DMS53 (cell line): ENCODE data around the gene DCP1B.
"Not testable (repeated sequence)": the region's sequence is repeated elsewhere in the genome, so short reads cannot be mapped to it uniquely, and the experiment has no call there.

Experiments
- DNase-seq: peaks from one replicate; lab custom pipeline; 2025; lab: John Stamatoyannopoulos, UW

Gene DCP1B

DNA sequence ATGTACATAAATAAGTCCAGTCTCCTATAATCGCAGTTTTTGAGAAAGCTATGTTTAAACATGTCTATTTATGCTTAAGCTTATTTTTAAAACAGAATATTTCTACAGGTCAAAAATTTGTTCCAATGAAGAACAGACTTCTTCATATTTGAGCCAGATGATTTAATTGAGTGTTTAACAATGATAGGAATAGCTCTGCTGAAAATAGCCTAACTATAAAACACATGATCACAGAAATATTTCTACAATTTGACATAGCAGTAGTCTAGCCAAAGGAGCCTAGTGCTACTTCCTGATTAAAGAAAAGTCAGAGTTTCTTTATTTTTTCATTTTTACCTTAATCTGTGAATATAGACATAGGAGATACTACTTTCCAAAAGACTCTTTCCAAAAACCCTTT, 29.4 kb downstream of the DCP1B start:
- no peak for DNase-seq

DNA sequence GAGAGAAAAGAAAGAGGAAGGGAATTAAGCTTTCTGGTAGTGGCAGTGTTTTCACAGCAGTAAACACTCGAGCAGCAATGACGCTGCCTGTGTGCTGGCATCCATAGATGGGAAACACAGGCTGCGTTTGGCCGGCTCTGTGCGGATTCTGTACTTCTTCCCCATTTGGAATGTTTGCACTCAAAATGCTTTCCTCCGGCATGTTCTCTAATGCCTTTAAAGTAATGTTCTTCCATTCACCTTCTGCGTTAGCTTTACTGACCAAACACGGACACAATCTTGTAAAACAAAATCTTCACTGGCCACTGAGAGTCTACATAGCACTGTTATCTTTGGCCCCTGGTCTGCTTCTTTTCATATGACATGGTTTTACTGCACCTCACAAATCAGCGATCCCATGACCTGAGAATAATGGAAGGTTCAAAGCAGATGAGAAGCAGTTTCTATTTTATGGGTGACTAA, 31.4 kb downstream of the DCP1B start:
- no peak for DNase-seq

DNA sequence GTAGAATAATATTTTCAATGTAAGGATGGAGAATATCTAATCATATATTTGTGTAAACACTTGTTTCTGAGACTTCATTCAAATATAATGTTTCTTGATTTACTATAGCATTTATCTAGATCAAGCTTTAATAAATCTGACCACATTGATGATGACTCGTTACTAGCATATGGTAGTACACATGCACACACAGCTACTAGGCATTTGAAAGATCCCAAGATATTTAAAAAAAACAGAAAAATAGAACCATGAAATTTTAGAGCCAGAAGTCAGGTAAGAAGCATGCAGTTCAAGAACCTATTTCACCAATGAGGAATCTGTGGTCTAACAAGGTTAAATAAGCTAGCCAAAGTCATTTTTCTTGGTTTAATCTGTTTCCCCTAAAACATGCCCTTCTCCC, 32.0 kb downstream of the DCP1B start:
- DNase-seq = no peak

DNA sequence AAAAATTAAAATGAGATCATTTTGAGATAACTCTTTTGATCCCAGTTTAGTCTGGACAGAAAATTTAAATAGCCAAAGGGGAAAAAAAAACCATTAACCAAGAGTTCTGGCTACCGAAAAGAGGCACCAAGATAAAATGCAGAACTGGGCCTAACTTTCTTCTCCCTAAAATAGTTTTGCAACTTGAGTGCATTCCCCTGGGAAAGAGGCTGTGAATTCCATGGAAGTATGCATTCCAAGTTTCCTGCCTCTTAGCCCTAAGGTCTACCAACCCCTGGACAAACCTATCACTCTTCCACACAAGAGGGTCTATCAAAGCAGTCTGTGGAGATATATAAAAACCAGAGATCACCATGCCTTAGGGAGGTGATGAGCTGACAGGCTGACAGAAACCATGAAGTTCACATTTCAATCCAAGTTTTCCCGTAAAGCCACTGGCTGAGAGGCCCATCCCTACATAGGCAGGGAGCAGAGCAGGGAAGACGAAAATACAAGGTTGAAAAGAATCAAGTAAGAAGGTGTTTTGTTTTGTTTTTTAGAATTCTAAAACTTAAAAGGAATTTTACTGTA, 33.8 kb downstream of the DCP1B start:
- no peak for DNase-seq

DNA sequence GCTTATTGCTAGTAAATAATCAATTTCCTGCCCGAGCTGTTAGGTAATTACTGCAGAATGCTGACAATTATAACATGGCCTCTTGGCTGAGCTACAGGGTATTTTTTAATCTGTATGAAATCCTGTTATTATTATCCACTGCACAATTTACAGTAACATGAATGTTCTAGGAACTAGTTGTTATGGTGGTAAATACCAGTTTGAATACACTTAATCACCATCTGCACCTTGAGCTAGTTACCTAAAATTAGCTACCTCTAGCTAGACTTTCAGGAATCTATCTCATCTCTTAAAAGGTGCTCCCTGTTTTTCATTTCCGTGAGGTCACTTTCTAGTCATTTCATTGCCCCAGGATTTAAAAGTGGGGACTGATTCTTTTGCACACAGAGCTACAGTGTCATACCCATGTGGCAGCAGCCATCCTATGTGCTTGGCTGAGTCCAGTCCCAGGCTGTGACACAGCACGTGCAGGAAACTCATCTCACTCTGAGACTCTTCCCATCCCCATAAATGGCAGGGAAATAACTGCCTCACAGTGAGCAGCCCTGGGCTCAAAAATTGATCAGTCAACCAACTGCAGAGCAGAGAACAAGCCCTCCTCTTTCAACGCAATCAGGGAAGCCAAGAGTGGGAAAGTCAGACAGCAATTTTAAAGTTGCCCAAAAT, 37.6 kb downstream of the DCP1B start:
- DNase-seq = no peak

DNA sequence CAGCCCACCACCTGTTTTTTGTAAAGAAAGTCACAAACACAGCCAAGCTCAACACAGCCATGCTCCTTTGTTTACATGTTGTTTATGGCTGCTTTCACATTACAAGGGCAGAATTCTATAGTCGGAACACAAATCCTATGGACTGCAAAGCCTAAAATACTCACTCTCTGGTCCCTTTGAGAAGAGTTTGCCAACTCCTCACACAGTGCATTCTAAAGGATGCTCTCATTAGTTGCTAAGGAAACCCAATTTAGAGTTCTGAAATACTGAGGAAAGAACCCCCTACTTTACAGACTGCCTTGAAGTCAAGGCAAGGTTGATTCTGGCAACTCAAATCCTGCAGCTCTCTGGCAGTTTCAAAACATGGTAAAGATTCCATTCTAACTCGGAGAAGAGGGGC, 38.3 kb downstream of the DCP1B start:
- DNase-seq = no peak

DNA sequence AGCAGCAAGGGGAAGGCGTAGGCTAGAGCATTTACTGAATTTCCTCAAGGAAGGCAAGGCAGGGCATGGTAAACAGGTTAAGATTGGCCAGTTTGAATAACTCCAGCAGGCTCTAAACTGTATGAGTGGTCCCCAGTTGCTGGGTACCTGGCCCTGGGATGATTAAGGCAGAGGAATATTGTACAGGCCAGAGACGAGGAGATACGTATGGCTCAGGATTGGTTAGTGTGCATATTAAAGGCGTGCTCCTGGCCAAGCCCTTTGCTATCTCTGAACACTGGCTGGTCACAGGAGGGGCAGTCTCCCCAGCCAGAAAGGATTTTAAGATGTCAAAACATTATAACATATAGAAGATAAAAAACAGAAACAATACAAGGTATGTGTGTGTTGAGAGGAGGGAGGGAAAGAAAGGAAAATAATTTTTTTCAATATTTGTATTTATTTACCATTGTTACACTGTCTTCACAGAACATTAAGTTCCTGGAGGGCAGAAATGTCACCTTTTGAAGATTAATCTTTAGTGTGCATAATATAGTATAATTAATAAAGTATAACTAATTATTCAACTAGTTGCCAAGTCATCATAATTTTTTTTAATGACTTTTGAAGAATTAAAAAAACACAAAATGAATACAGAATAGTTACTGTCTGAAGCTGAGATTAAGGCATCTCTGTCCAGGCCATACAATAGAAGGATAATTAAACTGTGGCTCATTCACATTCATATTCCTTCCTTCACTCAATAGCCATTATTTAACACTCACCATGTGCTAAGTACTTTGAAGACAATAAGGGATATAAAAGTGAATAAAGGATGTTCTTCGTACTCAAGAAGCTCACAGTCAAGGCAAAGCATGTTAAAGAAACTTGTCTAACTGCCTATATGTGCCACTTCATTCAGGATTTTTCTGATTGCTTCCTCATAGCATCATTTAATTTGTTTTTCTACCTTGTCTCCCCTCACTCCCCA, 41.9 kb downstream of the DCP1B start:
- no peak for DNase-seq

DNA sequence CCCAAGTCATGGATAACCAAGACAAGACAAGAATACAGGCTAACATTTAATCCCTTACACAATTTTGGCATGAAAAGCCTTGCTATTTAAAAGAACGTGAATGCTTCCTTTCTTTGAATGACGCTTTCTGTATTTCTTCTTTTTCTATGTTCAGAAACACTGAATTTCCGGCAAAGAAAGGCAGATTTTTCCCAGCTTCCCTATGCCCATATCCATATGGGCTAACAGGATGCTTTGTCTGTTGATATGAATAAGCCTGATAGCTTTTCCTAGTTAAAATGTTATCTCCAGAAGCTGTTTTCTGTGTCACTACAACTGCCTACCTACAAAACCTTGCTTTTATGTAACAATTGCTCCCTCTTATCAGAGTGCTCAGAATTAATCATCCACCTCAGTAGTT, 47.5 kb downstream of the DCP1B start:
- no peak for DNase-seq

DNA sequence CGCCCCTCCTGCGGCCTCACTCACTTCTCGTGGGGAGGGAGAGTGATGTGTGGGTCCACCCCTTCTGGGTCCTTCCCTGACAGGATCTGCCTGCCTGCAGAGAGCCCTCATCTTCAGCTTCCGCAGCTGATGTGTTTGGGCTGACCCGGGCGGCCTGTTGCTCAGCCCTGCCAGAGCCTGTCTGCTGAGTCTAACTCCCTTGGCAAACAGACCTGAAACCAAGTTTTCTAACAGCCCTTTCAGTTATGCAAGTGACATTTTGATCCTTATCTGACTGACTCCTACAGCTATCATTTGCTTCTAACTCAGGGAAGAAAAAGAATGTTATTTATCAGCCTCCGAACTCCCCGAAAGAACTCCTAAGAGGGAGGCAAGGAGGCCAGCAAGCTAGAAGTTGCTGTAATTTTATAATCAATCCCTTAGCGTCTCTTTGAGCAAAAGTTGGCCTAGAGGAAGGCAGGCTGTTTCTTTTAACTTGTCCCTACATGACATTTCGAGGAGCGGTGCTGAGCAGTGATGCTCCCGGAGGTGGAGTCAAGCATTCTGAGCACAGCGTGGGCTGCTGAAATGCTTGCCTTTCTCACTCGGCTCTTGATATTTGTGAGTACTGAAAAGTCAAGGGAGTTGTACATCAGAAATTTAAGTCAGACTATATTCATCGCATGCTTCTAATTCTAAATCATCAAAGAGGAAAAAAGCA, 54.3 kb downstream of the DCP1B start:
- no peak for DNase-seq

DNA sequence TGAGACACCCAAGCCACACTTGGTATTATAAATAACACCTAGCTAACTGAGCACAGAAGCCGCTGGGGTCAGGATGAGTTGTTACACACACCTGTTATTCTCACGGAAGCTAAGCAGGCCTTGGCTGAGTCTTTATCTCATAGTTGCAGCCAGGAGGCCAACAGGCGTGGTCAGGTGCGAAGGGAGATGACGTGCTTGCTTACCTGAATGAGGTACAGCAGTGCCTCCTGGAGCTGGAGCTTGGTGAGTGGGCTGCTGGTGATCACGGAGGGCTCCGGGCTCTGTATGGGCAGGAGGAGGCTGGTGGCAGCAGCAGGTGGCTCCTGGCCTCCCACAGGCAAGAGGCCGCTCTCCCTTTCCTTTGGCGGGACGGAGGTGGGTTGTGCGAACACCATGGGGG, 55.4 kb downstream of the DCP1B start:
- DNase-seq = no peak

DNA sequence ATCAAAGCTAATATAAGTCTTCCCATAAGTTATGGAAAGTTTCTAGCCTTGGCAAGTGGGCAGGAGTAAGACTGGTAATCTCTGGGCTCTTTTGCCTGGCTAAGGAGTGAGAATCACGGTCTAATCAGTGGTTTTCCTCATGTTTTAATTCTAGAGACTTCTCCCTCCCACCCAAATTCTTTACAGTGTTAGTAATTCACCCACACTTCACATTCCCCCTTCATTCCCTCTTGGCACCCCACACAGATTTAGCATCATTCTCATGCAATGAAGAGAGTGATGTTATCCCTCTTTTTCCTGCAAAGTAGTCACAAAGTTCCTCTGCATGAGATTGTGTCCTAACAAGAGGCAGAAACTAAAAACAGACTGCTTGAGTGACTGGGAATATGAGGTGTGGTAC, 57.2 kb downstream of the DCP1B start:
- no peak for DNase-seq

DNA sequence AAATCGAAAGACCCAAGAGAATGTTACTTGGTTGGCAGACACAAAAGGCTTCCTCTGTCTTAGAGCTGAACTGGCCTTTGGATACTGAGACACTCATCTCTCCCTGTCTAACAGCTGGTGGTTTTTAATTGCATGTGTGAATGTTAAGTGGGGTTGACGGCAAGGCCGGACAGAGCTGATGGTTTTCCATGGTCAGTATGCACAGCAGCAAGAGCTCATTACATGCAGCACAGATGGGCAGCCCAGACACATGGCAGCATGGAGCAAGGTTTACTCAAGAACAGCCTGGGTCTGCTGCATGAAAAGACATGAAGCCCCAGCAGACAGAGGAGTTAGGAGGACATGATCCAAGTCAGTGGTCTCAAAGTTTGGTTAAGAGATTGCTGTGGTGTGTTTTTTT, 58.0 kb downstream of the DCP1B start:
- no peak for DNase-seq

DNA sequence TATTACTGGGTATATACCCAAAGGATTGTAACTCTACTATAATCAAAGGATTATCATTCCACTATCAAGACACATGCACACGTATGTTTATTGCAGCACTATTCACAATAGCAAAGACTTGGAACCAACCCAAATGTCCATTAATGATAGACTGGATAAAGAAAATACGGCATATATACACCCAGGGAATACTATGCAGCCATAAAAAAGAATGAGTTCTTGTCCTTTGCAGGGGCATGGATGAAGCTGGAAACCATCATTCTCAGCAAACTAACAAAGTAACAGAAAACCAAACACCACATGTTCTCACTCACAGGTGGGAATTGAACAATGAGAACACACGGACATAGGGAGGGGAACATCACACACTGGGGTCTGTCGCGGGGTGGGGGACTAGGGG, 58.8 kb downstream of the DCP1B start:
- not testable (repeated sequence) for DNase-seq

DNA sequence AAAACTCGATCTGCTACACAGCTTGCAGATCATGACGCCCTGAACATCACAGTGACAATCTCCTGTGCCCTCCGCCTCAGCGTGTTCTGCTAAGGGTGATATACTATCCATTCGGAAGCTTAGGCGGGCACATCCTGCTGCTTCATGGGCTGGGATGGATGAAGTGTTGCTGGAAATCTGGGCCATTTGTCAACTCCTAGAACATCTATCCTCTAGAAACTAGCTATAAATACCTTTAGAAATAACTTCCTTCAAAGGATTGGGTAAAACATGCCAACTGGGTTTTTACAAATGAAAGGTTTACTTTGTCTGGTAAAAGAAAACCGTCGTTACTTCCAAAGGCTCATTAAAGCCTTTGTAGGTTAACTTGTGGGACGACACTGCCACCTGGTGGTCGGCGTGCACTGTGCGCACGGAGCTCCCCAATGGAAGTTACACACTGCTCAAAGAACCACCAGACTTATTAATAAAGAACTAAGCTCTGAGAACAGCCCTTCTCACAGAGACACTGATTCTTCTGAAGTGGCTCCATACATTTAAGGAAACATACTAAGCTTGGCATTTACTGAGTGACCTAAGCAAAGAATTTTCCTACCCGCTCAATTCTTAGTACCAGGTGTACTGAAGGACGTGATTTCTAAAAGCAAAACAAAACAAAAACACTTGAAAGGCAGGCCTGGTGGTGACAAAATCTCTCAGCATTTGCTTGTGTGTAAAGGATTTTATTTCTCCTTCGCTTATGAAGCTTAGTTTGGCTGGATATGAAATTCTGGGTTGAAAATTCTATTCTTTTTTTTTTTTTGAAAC, 64.3 kb downstream of the DCP1B start:
- peak; percentile 94 for DNase-seq

DNA sequence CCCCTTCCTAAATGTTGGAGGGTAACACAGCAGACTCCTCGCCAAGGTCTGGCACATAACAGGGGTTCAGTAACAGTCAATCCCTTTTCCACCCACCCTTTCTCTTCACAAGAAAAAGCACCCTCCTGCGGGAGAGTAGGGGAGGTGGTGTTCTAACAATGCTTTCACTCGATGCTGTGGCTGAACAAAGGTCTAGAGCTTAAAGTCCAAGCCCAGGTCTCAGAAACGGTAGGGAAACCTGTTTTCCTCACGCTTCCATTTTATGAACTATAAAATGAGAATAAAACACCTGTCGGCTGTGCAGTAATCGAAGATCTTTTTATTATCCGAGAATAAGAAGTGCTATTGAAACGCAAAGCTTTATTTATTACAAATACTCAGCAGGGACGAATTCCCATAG, 64.9 kb downstream of the DCP1B start:
- DNase-seq = no peak

DNA sequence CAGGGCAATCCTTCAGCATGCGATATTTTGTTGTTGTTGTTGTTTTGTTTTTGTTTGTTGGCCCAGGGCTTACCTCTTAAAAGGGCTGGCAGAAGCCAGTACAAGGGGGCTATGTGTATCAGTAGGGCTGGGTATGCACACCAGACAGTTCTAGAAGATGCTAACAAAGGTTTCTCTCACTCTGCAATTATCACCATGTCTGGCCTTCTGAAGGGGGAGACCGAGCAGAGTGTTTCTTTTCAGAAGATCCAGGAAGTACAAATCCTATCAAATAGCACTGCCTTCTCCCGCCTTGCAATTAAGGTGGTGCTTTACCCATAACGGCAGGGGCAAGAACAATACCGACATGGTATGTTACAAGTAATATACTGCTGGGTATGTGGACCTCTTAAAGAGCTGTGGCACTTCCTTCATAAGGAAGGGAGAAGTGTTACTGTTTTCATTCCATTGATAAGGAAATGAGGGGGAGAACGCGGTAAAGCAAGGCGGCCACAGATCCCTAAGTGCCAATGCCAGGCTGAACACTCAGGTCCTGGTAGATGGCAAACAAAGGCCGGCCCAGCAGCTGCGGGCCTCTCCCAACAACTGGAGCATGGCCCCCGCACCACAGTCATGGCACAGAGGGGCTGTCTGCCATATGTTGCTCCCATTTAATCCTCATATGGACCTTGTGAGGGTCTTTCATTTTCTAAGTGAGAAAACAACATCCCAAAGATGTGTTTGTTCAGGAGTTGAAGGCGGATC, 66.6 kb downstream of the DCP1B start:
- no peak for DNase-seq

DNA sequence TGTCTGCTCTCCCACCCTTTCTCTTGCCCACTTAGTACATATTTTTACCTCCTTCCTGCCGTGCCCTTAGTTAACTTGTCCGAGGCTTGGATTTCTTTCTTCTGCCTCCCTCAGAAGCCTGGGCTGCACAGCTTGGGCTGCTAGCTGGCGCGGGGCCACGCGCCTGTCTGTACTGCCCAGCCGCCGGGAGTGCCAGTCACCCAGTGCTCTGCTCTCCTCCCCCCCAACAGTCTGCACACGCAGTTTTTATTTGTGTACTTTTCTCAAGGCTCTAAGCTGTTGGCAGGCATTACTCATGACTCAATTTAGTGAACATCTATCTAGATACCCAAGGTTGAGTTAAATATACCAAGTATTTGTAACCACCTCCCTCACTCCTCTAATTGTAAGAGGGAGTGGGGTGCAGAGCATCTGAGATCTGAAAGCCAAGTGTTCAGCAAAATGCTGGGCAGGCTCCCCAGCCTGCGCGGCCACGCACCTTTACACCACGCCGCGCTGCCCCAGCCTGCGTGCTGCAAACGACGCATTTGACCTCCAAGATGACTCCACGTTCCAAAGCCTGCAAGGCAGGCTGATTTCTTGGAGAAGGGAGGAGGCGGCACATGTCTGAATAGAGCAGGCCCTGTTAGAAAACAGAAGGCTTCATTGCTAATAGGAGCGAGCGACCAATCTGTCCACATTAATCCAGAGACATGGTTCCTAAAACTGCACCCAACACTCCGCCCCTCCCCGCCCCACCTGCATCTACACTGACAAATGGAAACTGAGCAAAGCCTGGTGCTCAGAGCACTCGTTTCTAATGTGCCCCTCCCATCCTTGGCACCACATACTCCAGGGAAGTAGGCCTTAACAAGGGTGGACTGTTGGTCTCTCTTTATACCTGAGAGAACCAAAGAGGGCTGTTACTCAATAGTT, 67.6 kb downstream of the DCP1B start:
- DNase-seq = peak; percentile 70

DNA sequence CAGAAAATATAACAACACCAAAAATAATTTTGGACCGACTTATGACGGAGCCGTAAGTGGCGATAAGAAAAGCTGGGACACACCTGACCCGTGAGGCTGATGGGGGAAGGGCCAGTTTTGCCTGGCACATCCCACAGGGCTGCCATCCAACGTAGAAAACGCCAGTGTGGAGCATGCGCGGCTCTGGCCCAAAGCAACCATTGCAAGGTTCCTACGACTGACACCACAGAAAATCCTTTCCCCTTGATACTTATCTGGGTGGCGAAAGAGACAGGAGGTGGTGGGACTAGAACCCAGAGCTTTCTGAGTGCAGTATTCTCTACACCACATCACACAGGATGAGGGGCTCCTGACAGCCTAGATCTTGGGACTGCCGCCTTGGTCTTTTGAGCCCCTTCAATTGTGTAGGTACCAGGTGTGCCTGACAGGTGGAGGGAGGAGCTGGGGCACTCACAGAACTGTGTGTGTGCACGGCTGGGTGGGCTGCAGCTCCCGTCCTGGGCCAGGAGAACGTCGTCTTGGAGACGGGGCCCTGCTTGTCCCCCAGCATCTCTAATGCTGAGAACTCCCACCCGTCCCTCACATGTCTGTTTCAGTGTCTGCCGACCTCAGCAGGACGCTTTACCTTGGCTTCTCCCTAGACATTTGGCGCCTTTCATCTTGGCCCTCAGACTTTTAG, 68.4 kb downstream of the DCP1B start:
- DNase-seq = no peak

DNA sequence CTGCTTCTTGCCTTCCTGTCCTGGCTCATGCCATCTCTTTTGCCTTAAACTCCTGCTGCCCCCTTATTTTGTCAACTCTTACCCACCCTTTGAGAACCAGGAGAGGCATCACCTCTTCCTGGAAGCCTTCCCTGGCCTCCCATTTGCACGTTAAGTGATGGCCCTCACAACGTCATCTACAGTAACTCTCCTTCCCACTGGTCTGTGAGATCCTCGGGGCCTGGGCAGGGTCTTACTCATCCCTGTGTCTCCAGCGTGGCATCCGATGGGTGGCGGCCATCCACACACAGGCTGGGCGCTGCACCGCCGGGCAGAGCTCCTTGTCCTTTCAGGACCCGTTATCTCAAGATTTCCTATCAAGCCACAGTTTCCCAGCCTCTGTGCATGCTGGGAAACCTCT, 69.0 kb downstream of the DCP1B start:
- DNase-seq = no peak
